H9 (cell line): ENCODE measurements around the gene SCAND1. TPM values are rescaled to one million over a fixed set of nuclear protein-coding genes. Genes with fewer than 3 reads are reported as not detected.

Experiments used
- DNase-seq: peaks from one replicate; pipeline ENCODE4 v3.0.0-alpha.2; 2017
- H2AFZ ChIP-seq: one replicate; pipeline ENCODE4 v1.6.1; 2013; ENCODE audit warnings: mild to moderate bottlenecking, low read length, control low read depth, moderate library complexity
- H2AK5ac ChIP-seq: 2 replicates; pipeline ENCODE4 v1.6.1; 2013; ENCODE audit warnings: low read length, control low read depth, mixed read lengths; ENCODE audit not compliant: insufficient read length
- H2BK120ac ChIP-seq: one replicate; pipeline ENCODE4 v1.6.1; 2013; ENCODE audit warnings: low read depth, mild to moderate bottlenecking, low read length, control low read depth, inconsistent platforms; ENCODE audit not compliant: poor library complexity, severe bottlenecking
- H2BK12ac ChIP-seq: 2 replicates; pipeline ENCODE4 v1.6.1; 2013; ENCODE audit warnings: low read length, control low read depth, mixed read lengths, low read depth; ENCODE audit not compliant: insufficient read length
- H2BK15ac ChIP-seq: 2 replicates; pipeline ENCODE4 v1.6.1; 2013; ENCODE audit warnings: low read depth, low read length, control low read depth
- H2BK20ac ChIP-seq: one replicate; pipeline ENCODE4 v1.6.1; 2013; ENCODE audit warnings: low read depth, mild to moderate bottlenecking, low read length, control low read depth, inconsistent platforms; ENCODE audit not compliant: poor library complexity, severe bottlenecking
- H2BK5ac ChIP-seq: 2 replicates; pipeline ENCODE4 v1.6.1; 2013; ENCODE audit warnings: low read length, control low read depth, mixed read lengths; ENCODE audit not compliant: insufficient read length
- H3K14ac ChIP-seq: 2 replicates; pipeline ENCODE4 v1.6.1; 2013; ENCODE audit warnings: low read length, control low read depth; ENCODE audit not compliant: insufficient read depth
- H3K18ac ChIP-seq: 2 replicates; pipeline ENCODE4 v1.6.1; 2013; ENCODE audit warnings: low read depth, mild to moderate bottlenecking, mixed read lengths, low read length, control low read depth; ENCODE audit not compliant: insufficient read length
- H3K23ac ChIP-seq: 2 replicates; pipeline ENCODE4 v1.6.1; 2013; ENCODE audit warnings: low read length, control low read depth, mixed read lengths, low read depth; ENCODE audit not compliant: insufficient read length
- H3K23me2 ChIP-seq: 2 replicates; pipeline ENCODE4 v1.6.1; 2013; ENCODE audit warnings: low read depth, mild to moderate bottlenecking, mixed read lengths, low read length, control low read depth; ENCODE audit not compliant: insufficient read length, poor library complexity, severe bottlenecking
- H3K27ac ChIP-seq: 2 replicates; pipeline ENCODE4 v1.5.1; 2013; ENCODE audit warnings: low read length, control low read depth, mixed read lengths, low read depth; ENCODE audit not compliant: insufficient read length
- H3K27me3 ChIP-seq: 2 replicates; pipeline ENCODE4 v1.6.1; 2013; ENCODE audit warnings: low read length, control low read depth, inconsistent platforms; ENCODE audit not compliant: insufficient read depth
- H3K4ac ChIP-seq: 2 replicates; pipeline ENCODE4 v1.6.1; 2013; ENCODE audit warnings: low read depth, mild to moderate bottlenecking, control low read depth, inconsistent platforms, low read length, moderate library complexity
- H3K4me1 ChIP-seq: 2 replicates; pipeline ENCODE4 v1.6.1; 2013; ENCODE audit warnings: low read length, control low read depth, inconsistent platforms; ENCODE audit not compliant: insufficient read depth
- H3K4me2 ChIP-seq: 2 replicates; pipeline ENCODE4 v1.6.1; 2013; ENCODE audit warnings: low read length, control low read depth, mixed read lengths; ENCODE audit not compliant: insufficient read length, insufficient read depth
- H3K56ac ChIP-seq: 2 replicates; pipeline ENCODE4 v1.6.1; 2013; ENCODE audit warnings: low read depth, mild to moderate bottlenecking, mixed read lengths, low read length, control low read depth; ENCODE audit not compliant: insufficient read length
- H3K79me1 ChIP-seq: 2 replicates; pipeline ENCODE4 v1.6.1; 2013; ENCODE audit warnings: low read depth, mild to moderate bottlenecking, moderate library complexity, low read length, control low read depth, inconsistent platforms; ENCODE audit not compliant: insufficient read depth, poor library complexity, severe bottlenecking
- H3K79me2 ChIP-seq: 2 replicates; pipeline ENCODE4 v1.6.1; 2013; ENCODE audit warnings: low read length, control low read depth, inconsistent platforms; ENCODE audit not compliant: insufficient read depth
- H3K9ac ChIP-seq: 2 replicates; pipeline ENCODE4 v1.6.1; 2013; ENCODE audit warnings: low read length, control low read depth, mixed read lengths; ENCODE audit not compliant: insufficient read length; ENCODE audit errors: extremely low read depth
- H3K9me3 ChIP-seq: one replicate; pipeline ENCODE4 v1.6.1; 2013; ENCODE audit warnings: low read depth, low read length, inconsistent platforms; ENCODE audit not compliant: control insufficient read depth
- H3T11ph ChIP-seq: one replicate; pipeline ENCODE4 v1.6.1; 2013; ENCODE audit warnings: mild to moderate bottlenecking, low read length, control low read depth, inconsistent platforms
- H4K20me1 ChIP-seq: one replicate; pipeline ENCODE4 v1.6.1; 2013; ENCODE audit not compliant: control insufficient read depth, insufficient read length, insufficient read depth
- H4K5ac ChIP-seq: 2 replicates; pipeline ENCODE4 v1.6.1; 2013; ENCODE audit warnings: low read depth, mild to moderate bottlenecking, mixed read lengths, low read length, control low read depth; ENCODE audit not compliant: insufficient read length
- H4K8ac ChIP-seq: replicated peaks from 2 replicates; pipeline ENCODE4 v1.6.1; 2013; ENCODE audit warnings: low read length, control low read depth, mixed read lengths, low read depth; ENCODE audit not compliant: insufficient read length
- H4K91ac ChIP-seq: 2 replicates; pipeline ENCODE4 v1.6.1; 2013; ENCODE audit warnings: low read depth, mild to moderate bottlenecking, moderate library complexity, mixed read lengths, low read length, control low read depth; ENCODE audit not compliant: insufficient read length
- H3K27ac Mint-ChIP-seq, 3 experiments: 2 replicates in 2 of 3; 3 replicates in 1 of 3; pipeline ENCODE4 v1.8.0; 2020 to 2021; ENCODE audit warnings: mixed read lengths in 3 of 3, mild to moderate bottlenecking in 1 of 3, moderate library complexity in 1 of 3
- H3K27me3 Mint-ChIP-seq: 2 replicates; pipeline ENCODE4 v1.8.0; 2021; ENCODE audit warnings: low read depth, mild to moderate bottlenecking, moderate library complexity, mixed read lengths
- H3K36me3 Mint-ChIP-seq, 3 experiments: 2 replicates in 2 of 3; 3 replicates in 1 of 3; pipeline ENCODE4 v1.8.0; 2020 to 2021; ENCODE audit warnings: low read depth in 3 of 3, mixed read lengths in 3 of 3; ENCODE audit not compliant: insufficient read depth in 1 of 3
- H3K4me1 Mint-ChIP-seq, 2 experiments: 2 replicates each; pipeline ENCODE4 v1.8.0; 2020; ENCODE audit warnings: mixed read lengths in 2 of 2
- H3K4me3 Mint-ChIP-seq, 2 experiments: 2 replicates in 1 of 2; 3 replicates in 1 of 2; pipeline ENCODE4 v1.8.0; 2020 to 2021; ENCODE audit warnings: mild to moderate bottlenecking in 2 of 2, mixed read lengths in 2 of 2, moderate library complexity in 1 of 2
- H3K9me3 Mint-ChIP-seq, 2 experiments: 2 replicates in 1 of 2; 3 replicates in 1 of 2; pipeline ENCODE4 v1.8.0; 2020; ENCODE audit warnings: mild to moderate bottlenecking in 2 of 2, mixed read lengths in 2 of 2, moderate library complexity in 1 of 2
- WGBS: extraction: QIAGEN DNeasy Blood & Tissue Kit; methylation state at CpG from one replicate; pipeline ENCODE4 v1.1.7; 2013; ENCODE audit warnings: missing lambda C conversion rate, low lambda C conversion rate, mixed read lengths; ENCODE audit not compliant: insufficient read length; ENCODE audit errors: extremely low coverage; 5-methylcytosine and 5-hydroxymethylcytosine counted together
- total RNA-seq: library from RNA; stranded (reverse); gene quantifications from 2 replicates; pipeline ENCODE4 v1.2.1, GENCODE V29; 2021
- TF ChIP-seq, protein P1 (sequence below): fragments of 200-600 bp; sonication (generic); conservative IDR thresholded peaks from 3 replicates; pipeline ENCODE4 v1.8.0; 2021; ENCODE audit warnings: antibody characterized with exemption, mild to moderate bottlenecking

The SCAND1 gene
- total RNA-seq, 1 experiment from 2014 or later = 59.1 TPM

DNA sequence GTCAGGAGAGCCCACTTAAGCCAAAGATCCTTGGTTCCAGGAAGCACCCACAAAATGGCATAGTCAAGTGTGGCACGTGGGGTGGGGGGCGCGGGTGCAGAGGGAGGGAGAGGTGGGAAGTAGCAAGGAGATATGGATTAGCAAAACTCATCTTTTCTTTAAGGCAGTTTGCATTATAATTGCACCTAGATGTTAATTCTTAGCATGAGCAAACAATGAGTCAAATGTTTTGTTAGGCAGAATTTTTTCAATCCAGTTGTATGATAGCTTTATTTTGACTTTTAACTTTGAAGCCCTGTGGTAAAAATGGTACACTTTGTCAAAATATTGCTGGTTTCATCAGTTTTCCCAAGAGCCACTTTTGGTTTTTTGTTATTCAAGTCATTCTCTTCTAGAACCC is 15.0 kb downstream of the SCAND1 start:
- H3K56ac ChIP-seq = no peak overlapping the region
- TF ChIP-seq, protein P1, sequence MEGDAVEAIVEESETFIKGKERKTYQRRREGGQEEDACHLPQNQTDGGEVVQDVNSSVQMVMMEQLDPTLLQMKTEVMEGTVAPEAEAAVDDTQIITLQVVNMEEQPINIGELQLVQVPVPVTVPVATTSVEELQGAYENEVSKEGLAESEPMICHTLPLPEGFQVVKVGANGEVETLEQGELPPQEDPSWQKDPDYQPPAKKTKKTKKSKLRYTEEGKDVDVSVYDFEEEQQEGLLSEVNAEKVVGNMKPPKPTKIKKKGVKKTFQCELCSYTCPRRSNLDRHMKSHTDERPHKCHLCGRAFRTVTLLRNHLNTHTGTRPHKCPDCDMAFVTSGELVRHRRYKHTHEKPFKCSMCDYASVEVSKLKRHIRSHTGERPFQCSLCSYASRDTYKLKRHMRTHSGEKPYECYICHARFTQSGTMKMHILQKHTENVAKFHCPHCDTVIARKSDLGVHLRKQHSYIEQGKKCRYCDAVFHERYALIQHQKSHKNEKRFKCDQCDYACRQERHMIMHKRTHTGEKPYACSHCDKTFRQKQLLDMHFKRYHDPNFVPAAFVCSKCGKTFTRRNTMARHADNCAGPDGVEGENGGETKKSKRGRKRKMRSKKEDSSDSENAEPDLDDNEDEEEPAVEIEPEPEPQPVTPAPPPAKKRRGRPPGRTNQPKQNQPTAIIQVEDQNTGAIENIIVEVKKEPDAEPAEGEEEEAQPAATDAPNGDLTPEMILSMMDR = no peak
- no CpG with 5 or more reads among the region's 3 CpGs for WGBS
- no peak overlapping the region for H2BK20ac ChIP-seq
- H3K27me3 Mint-ChIP-seq = no peaks in the 10 kb centered on the region; the same call in 1 of the 2 replicates
- no peak overlapping the region for H4K8ac ChIP-seq
- H3K27me3 ChIP-seq = no peaks in the 10 kb centered on the region
- no peak overlapping the region for H2BK12ac ChIP-seq
- no peak overlapping the region for H4K91ac ChIP-seq
- H3K4ac ChIP-seq = no peak overlapping the region
- no peak overlapping the region for H2BK15ac ChIP-seq
- H3K18ac ChIP-seq = no peak overlapping the region
- peak overlapping the region in 2 of 3 experiments; percentile 44 to 81; a peak in 3 of 7 replicates for H3K27ac Mint-ChIP-seq
- H3T11ph ChIP-seq = no peak overlapping the region
- peaks cover 4% of the 10 kb centered on the region; the same call in 1 of the 2 replicates for H3K4me1 ChIP-seq
- no peak overlapping the region for H3K4me2 ChIP-seq
- H4K20me1 ChIP-seq = no peaks in the 10 kb centered on the region
- no peaks in the 10 kb centered on the region for H3K79me2 ChIP-seq
- H3K23ac ChIP-seq = no peak overlapping the region
- H2AFZ ChIP-seq = no peak overlapping the region
- no peak overlapping the region for H2AK5ac ChIP-seq
- no peak for DNase-seq
- no peak overlapping the region for H2BK5ac ChIP-seq
- H4K5ac ChIP-seq = no peak overlapping the region
- H3K9me3 ChIP-seq = no peaks in the 10 kb centered on the region
- H3K9ac ChIP-seq = no peak overlapping the region
- no peak overlapping the region for H3K27ac ChIP-seq
- peaks cover 31 to 66% (median 52%) of the 10 kb centered on the region in 3 experiments; a peak in 6 of 7 replicates for H3K36me3 Mint-ChIP-seq
- no peak overlapping the region for H3K14ac ChIP-seq
- no peaks in the 10 kb centered on the region for H3K23me2 ChIP-seq
- no peaks in the 10 kb centered on the region for H3K79me1 ChIP-seq
- H3K4me3 Mint-ChIP-seq = no peak overlapping the region
- H3K4me1 Mint-ChIP-seq = peaks cover 31 to 34% of the 10 kb centered on the region in 2 experiments
- no peak overlapping the region for H2BK120ac ChIP-seq
- H3K9me3 Mint-ChIP-seq = no peaks in the 10 kb centered on the region
